HG02970 (cell line): Measurements from ENCODE around the gene VENTX.

Experiments used
- ATAC-seq: cut with Tn5 transposase; IDR thresholded peaks from one replicate; pipeline ENCODE4 v1.9.1; 2021; ENCODE audit warnings: mild to moderate bottlenecking, moderate library complexity, moderate number of reproducible peaks; ENCODE audit not compliant: unreplicated experiment, low FRiP score

The VENTX gene

DNA sequence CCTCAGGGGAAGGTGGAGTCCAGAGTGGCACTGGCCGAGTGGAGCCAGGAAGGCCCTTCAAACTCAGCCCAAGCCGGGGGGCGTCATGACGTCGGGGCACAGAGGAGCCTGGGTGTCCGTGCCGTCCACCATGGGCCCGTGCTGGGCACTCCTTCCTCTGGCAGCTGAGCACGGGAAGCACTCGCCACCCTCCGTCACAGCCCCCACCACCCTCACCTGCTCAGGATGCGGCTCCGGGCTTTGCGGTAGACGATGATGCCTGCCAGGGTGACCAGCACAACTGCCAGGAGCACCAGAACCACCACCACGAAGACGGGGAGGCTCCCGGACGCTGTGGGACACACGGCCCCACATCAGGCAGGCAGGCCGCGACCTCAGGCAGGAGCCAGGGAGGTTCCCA lies 30.9 kb downstream of the VENTX start:
- no peak for ATAC-seq

DNA sequence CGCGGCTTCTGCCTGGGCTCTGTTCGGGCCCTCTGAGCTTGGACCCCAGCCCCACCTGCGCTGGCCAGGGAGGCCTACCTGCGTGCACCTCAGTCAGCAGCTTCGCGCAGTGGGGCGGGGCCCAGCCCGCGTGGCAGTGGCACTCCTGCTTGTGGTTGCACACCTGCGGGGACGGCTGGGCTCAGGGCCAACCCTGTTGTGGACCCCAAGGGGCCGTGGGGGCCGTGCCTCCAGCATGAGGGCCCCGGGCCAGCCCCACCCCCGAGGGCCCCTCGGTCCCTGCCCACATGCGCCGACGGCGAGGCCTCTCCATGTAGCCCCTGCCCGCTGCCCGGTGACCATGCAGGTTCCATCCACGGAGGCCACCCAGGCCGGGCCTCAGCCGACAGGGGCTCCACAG lies 31.7 kb downstream of the VENTX start:
- no peak for ATAC-seq

DNA sequence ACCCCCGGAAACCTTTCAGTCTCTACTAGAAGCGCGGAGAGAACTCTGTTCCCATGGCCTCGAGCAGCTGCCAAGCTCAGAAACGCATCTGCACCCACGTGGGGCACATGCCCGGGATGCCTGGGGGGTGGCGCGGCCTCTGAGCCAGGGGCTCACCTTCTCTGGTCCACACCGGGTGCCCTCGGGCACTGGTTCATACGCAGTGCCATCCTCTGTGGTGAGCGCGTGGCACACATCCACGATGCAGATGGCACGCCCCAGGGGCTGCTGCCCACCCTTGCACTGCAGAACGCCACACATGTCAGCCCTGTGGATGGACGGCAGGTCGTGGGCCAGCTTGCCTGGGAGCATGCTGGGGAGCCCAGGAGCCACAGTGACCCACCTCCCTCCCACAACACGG lies 32.5 kb downstream of the VENTX start:
- no peak for ATAC-seq

DNA sequence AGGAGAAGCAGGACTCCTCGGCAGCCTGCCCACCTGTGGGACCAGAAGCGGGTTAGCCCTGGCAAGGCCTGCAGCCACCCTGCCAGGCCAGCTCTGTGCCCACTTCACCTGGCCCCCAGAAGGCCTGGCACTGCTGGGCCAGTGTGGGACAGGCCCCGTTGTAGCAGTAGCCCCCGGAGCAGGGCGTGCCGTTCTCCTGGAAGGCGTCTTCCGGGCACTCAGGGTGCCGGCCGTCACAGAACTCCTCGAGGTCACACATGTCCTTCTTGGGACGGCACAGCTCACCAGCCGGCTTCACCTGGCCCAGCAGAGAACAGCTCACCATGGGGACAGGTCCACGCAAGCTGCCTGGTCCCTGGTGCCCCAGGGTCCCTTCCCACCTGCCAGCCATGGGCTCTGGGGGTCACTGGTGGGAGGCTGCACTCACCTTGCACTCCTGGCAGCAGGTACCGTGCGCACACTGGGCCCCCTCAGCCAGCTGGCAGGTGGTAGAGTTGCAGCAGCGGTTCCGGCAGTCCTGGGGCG lies 33.2 kb downstream of the VENTX start:
- ATAC-seq = no peak

DNA sequence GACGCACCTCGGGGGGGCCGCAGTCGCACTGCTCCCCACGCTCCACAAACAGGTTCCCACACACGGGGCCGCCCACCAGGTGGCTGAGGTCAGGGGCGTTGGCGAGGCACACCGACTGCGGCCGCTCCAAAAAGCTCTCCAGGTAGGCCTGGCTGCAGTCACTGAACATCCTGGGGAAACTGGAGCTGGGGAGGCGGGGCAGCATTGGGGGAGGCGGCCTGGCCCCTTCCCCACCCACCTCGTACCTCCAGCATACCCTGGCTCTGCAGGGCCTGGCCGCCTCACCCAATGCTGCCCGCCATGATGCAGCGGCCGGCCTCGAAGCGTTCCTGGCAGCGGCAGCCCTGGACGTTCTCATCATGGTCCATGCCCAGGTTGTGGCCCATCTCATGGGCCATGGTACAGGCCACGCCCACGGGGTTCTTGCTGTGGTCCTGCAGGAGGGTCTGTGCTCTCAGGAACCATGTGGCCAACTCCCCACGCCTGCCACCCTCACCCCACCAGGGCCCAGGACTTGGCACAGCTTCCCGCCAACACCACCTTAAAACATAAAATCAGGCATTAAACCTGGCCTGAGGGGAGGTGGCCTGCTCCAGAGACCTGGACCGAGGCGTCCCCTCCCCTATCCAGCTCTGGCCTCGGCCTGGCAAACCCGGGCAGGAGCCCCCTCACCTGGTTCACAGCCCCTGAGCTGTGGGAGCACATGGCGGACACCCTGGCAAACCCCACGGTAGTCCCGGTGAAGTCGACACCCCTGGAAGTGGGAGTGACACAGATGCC lies 34.1 kb downstream of the VENTX start:
- ATAC-seq = no peak

DNA sequence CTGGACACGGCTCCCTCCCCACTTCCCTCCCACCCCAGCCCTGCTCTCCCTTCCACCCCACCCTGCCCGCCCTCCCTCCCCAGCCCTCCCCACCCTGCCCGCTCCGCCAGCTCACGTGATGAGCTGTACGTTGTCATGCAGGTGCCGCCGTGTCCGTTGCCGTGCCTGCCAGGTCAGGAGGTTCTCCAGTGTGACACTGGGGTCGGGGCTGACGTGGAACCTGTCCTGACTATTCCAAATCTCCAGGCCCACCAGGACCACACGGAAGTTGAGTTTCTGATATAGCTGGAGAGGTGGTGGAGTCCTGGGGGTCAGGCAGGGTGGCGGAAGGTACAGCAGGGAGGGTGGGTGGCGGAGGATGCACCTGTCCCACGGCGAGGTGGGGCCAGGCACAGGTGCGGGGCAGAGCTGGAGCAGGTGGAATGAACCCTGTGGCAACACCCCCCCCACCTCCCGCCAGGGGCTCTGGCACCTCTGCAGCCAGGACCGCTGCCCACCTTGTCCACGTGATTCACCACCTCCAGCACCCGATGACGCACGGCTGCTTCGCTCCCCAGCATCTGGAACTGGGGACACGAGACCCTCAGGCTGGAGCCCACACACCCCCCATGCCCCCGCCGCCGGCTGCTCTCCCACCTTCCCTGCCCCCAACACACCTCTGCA lies 34.8 kb downstream of the VENTX start:
- ATAC-seq = no peak

DNA sequence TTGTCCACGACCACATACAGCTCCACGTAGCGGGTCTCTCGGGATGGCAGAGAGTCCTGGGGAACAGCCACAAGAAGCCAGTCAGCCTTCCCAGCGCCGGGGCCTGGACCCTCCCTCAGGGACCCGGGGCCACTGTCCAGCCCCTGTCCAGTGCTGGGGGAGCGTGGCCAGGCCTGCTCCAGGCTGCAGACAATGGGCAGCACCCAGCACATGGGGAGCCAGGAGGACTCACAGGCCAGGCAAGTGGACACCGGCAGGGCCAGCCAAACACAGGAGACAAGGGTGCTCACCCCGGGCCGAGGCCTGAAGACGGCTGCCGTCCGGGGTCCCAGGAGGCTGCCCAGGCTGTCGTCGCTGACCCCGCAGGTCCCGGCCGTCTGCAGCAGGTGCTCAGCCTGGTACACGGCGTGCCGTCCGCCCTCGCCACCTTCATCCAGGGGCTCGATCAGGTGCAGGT lies 35.3 kb downstream of the VENTX start:
- no peak for ATAC-seq

DNA sequence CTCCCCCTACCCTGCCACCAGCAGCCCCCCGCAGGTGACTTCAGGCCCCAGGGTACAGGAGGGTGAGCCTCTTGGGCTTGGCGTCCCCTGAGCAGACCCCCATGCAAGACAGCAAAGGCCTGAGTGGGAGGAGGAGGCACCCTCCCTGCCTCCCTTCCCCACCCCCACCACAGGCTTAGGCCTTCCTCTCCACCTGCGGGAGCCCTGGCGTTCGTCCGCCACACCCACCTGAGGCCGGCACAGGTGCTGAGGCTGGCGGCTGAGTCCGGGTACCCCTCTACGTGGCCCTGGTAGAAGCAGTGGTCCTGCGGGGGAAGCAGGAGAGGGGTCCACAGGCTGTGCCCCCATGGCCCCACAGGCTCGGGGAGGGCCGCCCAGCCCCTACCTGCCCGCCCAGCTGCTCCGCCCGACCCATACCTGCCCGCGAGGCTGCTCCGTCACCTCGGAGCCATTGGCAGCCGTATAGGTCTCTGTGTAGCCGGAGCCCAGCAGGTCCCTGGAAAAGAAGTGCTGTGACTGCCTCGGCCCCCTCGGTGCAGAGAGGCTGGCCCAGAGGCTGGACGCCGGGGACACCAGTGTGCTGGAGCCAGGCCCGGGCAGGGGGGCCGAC lies 36.0 kb downstream of the VENTX start:
- ATAC-seq = no peak

DNA sequence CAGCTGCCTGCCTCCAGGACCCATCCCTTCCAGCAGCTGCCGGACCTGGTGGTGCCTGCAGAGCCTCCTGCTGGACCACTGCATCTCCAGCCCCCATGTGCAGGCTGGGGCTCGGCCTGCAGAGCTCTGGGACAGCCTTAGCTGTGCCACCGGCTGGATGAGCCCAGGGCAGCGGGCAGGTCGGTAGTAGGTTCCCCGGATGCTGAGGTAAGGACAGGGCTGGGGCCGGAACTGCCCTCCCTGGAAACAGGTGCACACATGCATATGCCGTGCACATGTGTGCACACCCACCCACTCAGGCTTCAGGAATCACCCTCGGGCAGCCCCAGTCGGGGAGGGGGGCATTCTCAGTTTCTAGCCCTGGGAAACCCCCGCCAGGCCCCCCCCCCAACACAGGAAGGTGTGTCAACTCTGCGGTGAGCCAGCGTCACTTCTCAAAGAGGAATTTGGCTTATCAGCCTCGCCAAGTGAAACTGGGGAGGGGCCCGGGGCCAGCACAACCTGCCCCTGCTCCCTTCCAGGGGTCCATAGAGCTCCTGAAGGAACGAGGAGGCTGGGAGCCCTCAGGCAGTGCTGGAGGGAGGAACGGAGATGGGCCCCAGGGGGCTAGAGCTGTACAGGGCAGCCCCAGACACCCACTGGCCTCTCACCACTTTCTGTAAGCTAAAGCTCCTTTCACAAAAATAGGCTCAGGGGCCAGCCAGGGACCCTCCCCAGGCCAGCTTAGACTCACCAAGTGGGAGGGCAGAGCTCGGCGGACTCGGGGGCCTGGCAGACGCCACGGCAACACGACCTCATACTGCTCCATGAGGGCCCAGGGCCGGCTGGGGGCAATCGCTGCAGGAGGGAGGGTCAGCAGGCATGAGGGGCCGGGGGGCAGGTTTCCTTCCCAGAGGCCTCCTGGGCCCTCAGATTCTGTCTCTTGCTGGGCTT lies 37.4 kb downstream of the VENTX start:
- peak; percentile 48 for ATAC-seq

DNA sequence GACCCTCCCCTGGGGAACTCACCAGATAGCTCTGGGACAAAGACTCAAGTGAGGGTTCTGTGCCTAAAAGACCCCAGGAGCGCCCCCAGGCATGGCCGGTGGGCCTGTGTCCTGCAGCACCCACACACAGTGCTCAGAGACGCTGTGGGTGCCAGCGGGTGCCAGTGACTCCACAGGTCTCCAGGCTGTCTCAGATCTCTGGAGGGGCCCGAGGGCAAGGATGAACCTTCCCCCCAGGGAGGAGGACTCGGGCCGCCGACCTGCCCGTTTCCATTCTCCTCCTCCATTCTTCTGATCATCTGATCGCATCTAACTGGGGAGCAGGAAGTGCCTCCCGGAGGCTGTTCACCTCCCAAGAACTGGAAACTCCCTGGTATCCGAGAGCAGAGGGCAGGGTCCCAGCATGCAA lies 38.0 kb downstream of the VENTX start:
- ATAC-seq = peak; percentile 29

DNA sequence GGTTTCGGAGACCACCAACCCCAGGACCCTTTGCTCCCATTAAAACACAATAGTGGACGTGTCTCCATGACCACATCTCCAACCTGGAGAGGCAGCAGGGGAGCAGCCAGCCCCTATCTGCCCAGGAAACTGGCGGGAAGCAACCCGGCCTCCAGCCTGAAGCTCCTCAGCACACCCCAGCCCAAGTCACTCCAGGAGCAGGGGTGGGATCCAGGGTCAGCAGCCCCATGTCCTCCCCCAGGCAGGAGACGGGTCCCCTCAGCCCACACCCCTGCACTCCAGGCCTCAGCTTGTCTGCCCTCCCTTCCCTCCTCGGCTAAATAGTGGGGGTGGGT lies 38.4 kb downstream of the VENTX start:
- ATAC-seq = no peak

DNA sequence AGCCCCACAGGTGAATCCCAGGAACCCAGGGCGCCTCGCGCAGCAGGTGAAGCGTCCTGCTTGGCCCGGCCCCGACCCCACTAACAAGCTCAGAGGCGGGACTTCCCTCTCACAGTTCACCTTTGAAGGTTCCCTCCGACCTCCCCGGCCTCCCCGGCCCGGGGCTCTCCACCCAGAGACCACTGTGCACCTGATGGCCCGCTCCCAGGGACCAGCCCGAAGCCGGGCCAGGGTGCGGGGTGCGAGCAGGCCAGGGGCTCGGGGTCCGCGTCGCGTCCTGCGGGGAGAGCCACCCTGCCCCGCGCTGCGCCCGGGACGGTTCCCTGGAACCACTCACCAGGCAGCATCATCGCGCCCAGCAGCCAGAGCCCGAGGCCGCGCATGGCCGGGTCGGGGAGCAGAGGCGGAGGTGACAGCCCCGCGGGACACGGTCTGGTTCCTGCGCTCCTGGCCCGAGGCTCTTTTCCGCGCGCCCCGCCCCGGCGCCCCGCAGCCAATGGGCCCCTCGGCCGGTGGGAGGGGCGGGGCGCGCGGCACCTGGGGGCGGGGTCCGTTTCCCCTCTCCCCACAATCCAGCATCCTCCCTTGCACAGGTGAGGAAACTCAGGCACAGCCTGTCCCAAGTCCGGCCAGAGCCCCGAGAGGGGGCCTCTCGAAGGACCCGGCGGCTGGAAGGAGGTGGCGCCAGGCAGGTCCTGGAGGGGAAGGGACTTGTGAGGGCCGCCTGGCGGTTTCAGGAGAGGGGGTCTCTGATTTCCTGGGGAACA lies 39.0 kb downstream of the VENTX start, which contains the start of gene ADAM8:
ADAM8 (minus strand) TSS at position 434 of the 767 bp plus-strand sequence; CDS start at position 383, 51 bp downstream.
- peak; percentile 35 for ATAC-seq

DNA sequence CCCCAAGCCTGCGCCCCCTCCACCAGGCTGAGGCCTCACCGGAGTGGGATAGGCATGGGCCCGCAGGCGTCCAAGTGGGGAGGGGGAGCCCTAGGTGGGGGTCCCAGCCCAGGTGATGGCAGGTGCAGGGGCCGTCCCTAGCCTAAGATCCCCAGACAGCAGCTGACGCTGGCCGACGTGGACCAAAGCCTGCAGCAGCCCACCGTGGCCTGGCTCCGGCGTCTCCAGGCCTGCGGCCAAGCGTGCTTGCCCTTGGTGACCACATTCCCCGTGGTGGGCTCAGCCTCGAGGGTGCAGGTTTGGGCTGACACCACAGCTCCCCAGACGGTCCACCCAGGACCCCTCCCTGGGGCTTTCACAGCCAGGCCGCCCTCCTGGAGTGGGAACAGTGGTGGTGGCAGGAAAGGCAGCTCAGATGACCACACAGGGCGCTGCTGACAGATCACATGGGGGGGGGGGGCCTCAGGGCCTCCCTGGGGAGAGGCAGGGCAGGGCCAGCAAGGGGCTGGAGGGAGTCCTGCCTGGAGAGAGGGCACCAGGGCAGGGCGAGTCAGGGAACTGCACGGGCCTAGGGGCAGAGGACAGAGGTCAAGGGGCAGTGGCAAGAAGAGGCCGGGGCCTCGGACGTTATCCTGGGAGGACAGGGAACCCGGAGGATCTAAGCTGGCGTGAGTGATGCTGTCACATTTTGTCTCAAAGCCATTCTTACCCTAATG lies 39.8 kb downstream of the VENTX start:
- ATAC-seq = no peak

DNA sequence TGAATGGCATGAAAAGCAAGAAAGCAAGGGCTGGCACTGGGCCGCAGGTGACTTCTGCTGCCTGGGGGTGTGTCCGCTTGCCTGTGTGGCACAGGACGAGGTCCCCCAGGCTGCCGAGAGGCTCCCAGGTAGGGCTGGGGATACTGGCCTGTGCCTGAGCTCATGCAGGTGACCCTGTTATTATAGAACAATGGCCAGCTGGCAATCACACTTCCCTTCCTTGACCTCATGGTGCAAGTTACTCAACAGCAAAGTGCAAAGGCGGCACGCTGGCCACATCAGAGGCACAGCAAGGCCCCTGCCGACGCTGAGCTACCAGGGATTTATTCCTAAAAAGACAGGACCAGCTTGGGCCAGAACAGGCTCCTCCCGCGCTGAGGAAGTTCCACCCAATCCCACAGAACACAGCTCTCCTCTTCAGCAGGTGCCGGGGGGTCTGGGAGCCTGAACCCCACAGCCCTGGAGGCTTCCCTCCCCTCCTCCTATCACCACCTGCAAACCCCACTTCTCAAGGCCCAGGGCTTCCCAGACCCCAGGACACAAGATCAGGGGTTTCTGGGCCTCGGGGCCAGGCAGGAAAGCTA lies 40.4 kb downstream of the VENTX start:
- no peak for ATAC-seq

DNA sequence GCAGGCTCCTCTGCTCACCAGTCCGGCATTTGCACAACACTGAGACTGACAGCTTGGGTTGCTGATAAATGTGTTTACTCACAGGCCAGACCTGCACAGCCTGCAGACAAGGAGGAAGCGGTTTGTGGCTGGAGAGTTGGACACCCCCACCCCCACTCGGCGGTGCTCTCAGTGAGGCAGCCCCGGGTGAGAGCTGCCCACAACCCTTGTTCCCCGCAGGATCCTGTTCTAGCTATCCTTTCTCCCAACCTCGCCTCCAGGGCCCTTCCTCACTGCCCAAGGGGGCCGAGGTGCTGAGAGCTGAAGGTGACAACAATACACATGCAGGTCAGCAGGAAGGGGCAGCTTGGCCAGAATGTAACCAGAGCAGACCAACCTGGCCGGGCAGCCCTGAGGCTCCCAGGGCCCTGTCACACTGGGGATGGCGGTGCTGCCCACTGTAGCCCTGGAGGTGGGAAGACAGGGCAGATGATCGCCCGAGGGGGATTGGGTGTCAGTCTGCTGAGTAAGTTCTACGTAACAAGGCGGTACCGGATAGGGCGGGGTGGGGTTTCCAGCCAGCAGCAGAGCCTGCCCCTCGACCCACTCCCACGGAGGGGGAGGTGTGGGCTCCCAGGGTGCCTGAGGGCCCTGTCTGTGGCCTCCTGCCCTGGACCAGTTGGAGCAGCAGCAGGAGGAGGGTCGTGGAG lies 41.1 kb downstream of the VENTX start:
- ATAC-seq = no peak

DNA sequence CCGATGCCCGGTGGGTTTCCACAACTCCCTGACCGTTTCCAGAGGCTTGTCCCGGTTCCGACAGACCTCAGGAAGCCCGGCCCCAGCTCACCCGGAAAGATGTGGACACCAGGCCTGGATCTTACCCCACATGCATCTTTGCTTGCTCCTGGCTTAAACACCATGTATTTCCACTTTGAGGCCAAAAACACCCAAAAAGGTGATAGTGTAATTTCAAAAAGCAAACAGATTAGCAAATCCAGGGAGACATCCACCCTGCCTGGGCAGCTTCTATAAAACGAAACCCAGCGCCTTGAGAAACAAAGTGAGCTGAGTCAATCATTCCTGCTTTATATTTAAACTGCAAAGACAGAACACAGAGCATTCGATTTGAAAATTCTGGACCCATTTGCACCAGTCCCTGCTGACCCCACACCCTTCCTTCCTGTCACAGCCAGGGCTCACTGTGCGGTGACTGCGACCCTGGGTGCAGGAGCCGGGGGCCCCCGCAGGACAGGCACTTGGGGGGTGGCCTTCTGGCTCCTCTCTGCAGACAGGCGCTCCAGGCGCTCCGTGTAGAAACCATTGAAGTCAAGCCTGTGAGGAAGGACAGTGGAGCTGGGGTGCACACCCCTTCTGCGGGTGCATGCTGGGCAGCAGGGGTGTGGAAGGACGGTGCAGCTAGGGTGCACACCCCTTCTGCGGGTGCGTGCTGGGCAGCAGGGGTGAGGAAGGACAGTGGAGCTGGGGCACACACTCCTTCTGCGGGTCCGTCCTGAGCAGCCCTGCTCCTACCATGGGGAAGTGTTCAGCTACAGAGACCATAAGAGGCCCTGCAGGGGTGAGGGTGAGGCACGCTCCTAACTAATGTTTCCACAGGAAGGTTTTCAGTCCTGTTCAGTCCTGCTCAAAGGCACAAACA lies 41.9 kb downstream of the VENTX start:
- ATAC-seq = no peak
